NT2/D1 (cell line): ENCODE results near the gene GLRA1.

Source experiments
- SUZ12 ChIP-seq: IDR thresholded peaks from 2 replicates; pipeline ENCODE4 v1.6.1; 2011; ENCODE audit not compliant: insufficient read length, insufficient read depth; ENCODE audit errors: extremely low read depth
- YY1 ChIP-seq: IDR thresholded peaks from 2 replicates; pipeline ENCODE4 v1.6.1; 2011; ENCODE audit not compliant: insufficient read length, insufficient read depth

DNA sequence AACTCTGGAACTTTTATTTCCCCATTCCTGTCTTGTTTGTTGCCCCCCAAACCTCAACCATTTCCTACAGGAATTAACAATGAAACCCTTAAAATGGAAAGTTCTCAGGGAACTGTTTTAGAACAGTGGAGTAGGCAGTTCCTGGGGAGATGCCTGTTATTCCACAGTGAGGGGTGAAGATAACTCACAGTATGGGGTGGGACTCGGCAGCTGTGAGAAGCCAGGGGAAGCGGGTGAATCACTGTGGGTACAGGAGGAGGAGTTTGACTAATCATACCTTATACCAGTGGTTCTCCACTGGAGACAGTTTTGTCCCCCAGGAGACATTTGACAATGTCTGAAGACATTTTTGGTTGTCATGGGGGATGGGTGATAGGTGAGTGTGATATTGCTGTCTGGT lies 36.9 kb upstream of the GLRA1 start:
- TF ChIP-seq SUZ12 = no peak
- no peak for TF ChIP-seq YY1
